Loucy (cell line): ENCODE data around the gene NOL4L.

Source experiments
- H2AFZ ChIP-seq: fragments of 200-600 bp; sonication (generic); 2 replicates; pipeline ENCODE4 v1.6.0; 2016; ENCODE audit warnings: antibody characterized with exemption, mild to moderate bottlenecking, low read length, moderate library complexity
- H3F3A ChIP-seq: fragments of 200-600 bp; 2 replicates; pipeline ENCODE4 v1.6.0; 2016; ENCODE audit warnings: antibody characterized with exemption, low read depth, mild to moderate bottlenecking
- H3K27me3 ChIP-seq: fragments of 200-600 bp; sonication (generic); 2 replicates; pipeline ENCODE4 v1.6.1; 2014; ENCODE audit warnings: low read length, mild to moderate bottlenecking; ENCODE audit not compliant: insufficient read depth, poor library complexity, severe bottlenecking
- H3K36me3 ChIP-seq: fragments of 200-600 bp; sonication (generic); 2 replicates; pipeline ENCODE4 v1.6.1; 2016; ENCODE audit warnings: low read length; ENCODE audit not compliant: insufficient read depth
- H3K4me1 ChIP-seq: fragments of 200-600 bp; sonication (generic); 2 replicates; pipeline ENCODE4 v1.5.1; 2014; ENCODE audit warnings: low read length, mild to moderate bottlenecking; ENCODE audit not compliant: insufficient read depth, poor library complexity, severe bottlenecking
- H3K4me2 ChIP-seq: fragments of 200-600 bp; sonication (generic); 2 replicates; pipeline ENCODE4 v1.6.0; 2014; ENCODE audit warnings: antibody characterized with exemption, low read length, low read depth, mild to moderate bottlenecking; ENCODE audit not compliant: poor library complexity, severe bottlenecking
- H3K4me3 ChIP-seq: fragments of 200-600 bp; sonication (generic); 2 replicates; pipeline ENCODE4 v1.5.1; 2014; ENCODE audit warnings: low read length, mild to moderate bottlenecking, mixed read lengths; ENCODE audit not compliant: poor library complexity, severe bottlenecking
- H3K79me2 ChIP-seq: fragments of 200-600 bp; sonication (generic); 2 replicates; pipeline ENCODE4 v1.6.1; 2014; ENCODE audit warnings: low read length; ENCODE audit not compliant: insufficient read depth
- H3K9ac ChIP-seq: fragments of 200-600 bp; sonication (generic); 2 replicates; pipeline ENCODE4 v1.6.0; 2014; ENCODE audit warnings: mild to moderate bottlenecking, low read depth, low read length, moderate library complexity; ENCODE audit not compliant: poor library complexity, severe bottlenecking
- H3K9me2 ChIP-seq: fragments of 200-600 bp; sonication (generic); replicated peaks from 2 replicates; pipeline ENCODE4 v1.6.1; 2016; ENCODE audit warnings: low read depth, low read length, mixed read lengths
- H3K9me3 ChIP-seq: fragments of 200-600 bp; sonication (generic); 2 replicates; pipeline ENCODE4 v1.6.1; 2014; ENCODE audit warnings: mild to moderate bottlenecking, antibody characterized with exemption, low read length, low read depth; ENCODE audit not compliant: insufficient read depth
- H4K20me1 ChIP-seq: fragments of 200-600 bp; sonication (generic); 2 replicates; pipeline ENCODE4 v1.6.0; 2014; ENCODE audit warnings: antibody characterized with exemption, low read length, mild to moderate bottlenecking; ENCODE audit not compliant: insufficient read depth, poor library complexity, severe bottlenecking
- CTCF ChIP-seq: fragments of 200-600 bp; sonication (generic); conservative IDR thresholded peaks from 2 replicates; pipeline ENCODE4 v1.5.1; 2014; ENCODE audit warnings: mild to moderate bottlenecking, antibody characterized with exemption, low read length
- EZH2phosphoT487 ChIP-seq: fragments of 200-600 bp; IDR thresholded peaks from 2 replicates; pipeline ENCODE4 v1.6.1; 2018; ENCODE audit warnings: antibody characterized with exemption, mild to moderate bottlenecking, moderate library complexity, borderline replicate concordance

NOL4L gene

GRCh38 chr20:32506721-32507120 is 78.4 kb downstream of the NOL4L start:
- Histone ChIP-seq H3K4me2 (peak overlapping the region; percentile 5), H3F3A (peaks cover 11% of the 10 kb centered on the region; the same call in 1 of the 2 replicates), H3K4me1 (peaks cover 50% of the 10 kb centered on the region), H3K27me3 (no peaks in the 10 kb centered on the region), H4K20me1 (no peaks in the 10 kb centered on the region), H3K9ac (peak overlapping the region; percentile 35), H2AFZ (no peak overlapping the region), H3K79me2 (peaks cover 32% of the 10 kb centered on the region), H3K4me3 (no peak overlapping the region), H3K9me3 (no peaks in the 10 kb centered on the region), H3K9me2 (no peaks in the 10 kb centered on the region), H3K36me3 (peaks cover 26% of the 10 kb centered on the region; the same call in 1 of the 2 replicates)
- TF ChIP-seq EZH2phosphoT487 (no peak), CTCF (no peak)

GRCh38 chr20:32505723-32506473 is 79.2 kb downstream of the NOL4L start:
- Histone ChIP-seq H3K4me1 (peaks cover 42% of the 10 kb centered on the region), H2AFZ (no peak overlapping the region), H3K9me2 (no peaks in the 10 kb centered on the region), H3K27me3 (no peaks in the 10 kb centered on the region), H4K20me1 (no peaks in the 10 kb centered on the region), H3K36me3 (peaks cover 31% of the 10 kb centered on the region; the same call in 1 of the 2 replicates), H3K79me2 (peaks cover 27% of the 10 kb centered on the region), H3K9me3 (no peaks in the 10 kb centered on the region), H3F3A (peaks cover 11% of the 10 kb centered on the region; the same call in 1 of the 2 replicates), H3K9ac (no peak overlapping the region), H3K4me3 (no peak overlapping the region), H3K4me2 (no peak overlapping the region)
- no peak for TF ChIP-seq CTCF
- TF ChIP-seq EZH2phosphoT487 = no peak

GRCh38 chr20:32501709-32502108 is 83.4 kb downstream of the NOL4L start:
- Histone ChIP-seq H3K9ac (no peak overlapping the region), H3K4me3 (no peak overlapping the region), H2AFZ (no peak overlapping the region), H3K4me1 (peaks cover 7% of the 10 kb centered on the region), H3K27me3 (no peaks in the 10 kb centered on the region), H3F3A (no peaks in the 10 kb centered on the region), H3K36me3 (peaks cover 35% of the 10 kb centered on the region; the same call in 1 of the 2 replicates), H3K4me2 (no peak overlapping the region), H3K9me2 (no peaks in the 10 kb centered on the region), H3K9me3 (no peaks in the 10 kb centered on the region), H3K79me2 (peaks cover 40% of the 10 kb centered on the region), H4K20me1 (no peaks in the 10 kb centered on the region)
- TF ChIP-seq CTCF (no peak), EZH2phosphoT487 (no peak)
